Sigmoid colon (tissue), 7 donors: ENCODE measurements around the gene ZFYVE9. TPM values are rescaled to one million over a fixed set of nuclear protein-coding genes. Genes with fewer than 3 reads are reported as not detected.

Experiments used
- DNase-seq: peaks from one replicate; pipeline ENCODE4 v3.0.0-alpha.2; 2019
- H3K27ac ChIP-seq, 4 donors: fragments of 200-600 bp; sonication (generic); one replicate each; pipeline ENCODE4 v1.5.1; 2016 to 2019; ENCODE audit warnings: mild to moderate bottlenecking in 1 of 4
- H3K27me3 ChIP-seq, 3 donors: fragments of 200-600 bp; sonication (generic); one replicate each; pipeline ENCODE4 v1.5.1; 2019; ENCODE audit warnings: mild to moderate bottlenecking in 1 of 3
- H3K36me3 ChIP-seq, 4 donors: fragments of 200-600 bp; sonication (generic); one replicate each; pipeline ENCODE4 v1.5.1; 2016 to 2019
- H3K4me1 ChIP-seq, 4 donors: fragments of 200-600 bp; sonication (generic); one replicate each; pipeline ENCODE4 v1.5.1; 2017 to 2019
- H3K4me3 ChIP-seq, 4 donors: fragments of 200-600 bp; sonication (generic); one replicate each; pipeline ENCODE4 v1.5.1; 2017 to 2019; ENCODE audit warnings: mild to moderate bottlenecking in 2 of 4, moderate library complexity in 1 of 4
- H3K9me3 ChIP-seq, 4 donors: fragments of 200-600 bp in 3 of 4; sonication (generic) in 3 of 4; one replicate each; pipeline versions ENCODE4 v1.5.1 to v1.6.1; 2013 to 2019
- CTCF ChIP-seq, 4 experiments: fragments of 450-650 bp in 3 of 4; fragments of 200-600 bp in 1 of 4; IDR thresholded peaks; one replicate each; pipeline ENCODE4 v1.5.1; 2016 to 2019; ENCODE audit warnings: antibody characterized with exemption in 4 of 4, mild to moderate bottlenecking in 3 of 4, moderate library complexity in 2 of 4
- EP300 ChIP-seq, 4 donors: sonication (generic); formaldehyde crosslinking; IDR thresholded peaks; one replicate each; pipeline ENCODE4 v1.6.1; 2017; ENCODE audit warnings: antibody characterized with exemption in 4 of 4
- POLR2A ChIP-seq, 2 donors: fragments of 450-650 bp; IDR thresholded peaks; one replicate each; pipeline ENCODE4 v1.6.1; 2016; ENCODE audit warnings: antibody characterized with exemption in 2 of 2, mild to moderate bottlenecking in 2 of 2, moderate library complexity in 2 of 2
- POLR2AphosphoS5 ChIP-seq, 4 donors: sonication (generic); formaldehyde crosslinking; IDR thresholded peaks; one replicate each; pipeline ENCODE4 v1.6.1; 2017; ENCODE audit warnings: antibody characterized with exemption in 4 of 4
- WGBS, 2 donors: extraction: QIAGEN DNeasy Blood & Tissue Kit; methylation state at CpG; one replicate each; pipeline ENCODE4 v1.1.7; 2013; 5-methylcytosine and 5-hydroxymethylcytosine counted together
- intact Hi-C: fragments of 100-400 bp; cut with DNase I; formaldehyde crosslinking; loops from one replicate; pipeline ENCODE4 v1.15.1; 2023
- polyA plus RNA-seq, 3 donors: library from polyadenylated mRNA; stranded (reverse); fragments of 200-250 nt; gene quantifications; one replicate each; pipeline ENCODE4 v1.2.3, GENCODE V29; 2013
- total RNA-seq, 4 donors: library from RNA; depleted of rRNA; stranded (reverse); fragments of >200 nt; gene quantifications; one replicate each; pipeline ENCODE4 v1.1.0, GENCODE V29; 2016
- donor health status: healthy with polysubstance abuse.
- donor health status: Bipolar disorder and iron deficiency.
- donor health status: healthy.

The ZFYVE9 gene
- total and polyA plus RNA-seq, 7 donors: 4.7 to 36.3 (median 25.9) TPM

GRCh38 chr1:52359676-52360594 lies 218.0 kb downstream of the ZFYVE9 start:
- TF ChIP-seq EP300 (IDR thresholded peaks at IDR 0.05) (no peak), POLR2AphosphoS5 (IDR thresholded peaks at IDR 0.05) (no peak), POLR2A (IDR thresholded peaks at IDR 0.05) (no peak), CTCF (IDR thresholded peaks at IDR 0.05) (no peak)
- DNase-seq: no peak
- intact Hi-C loops: no loop called here
- H3K4me3 ChIP-seq: no peak overlapping the region
- H3K27me3 ChIP-seq: no peaks in the 10 kb centered on the region
- H3K4me1 ChIP-seq: peaks cover 0 to 9% (median 8%) of the 10 kb centered on the region in 4 donors
- no peak overlapping the region for H3K27ac ChIP-seq
- peaks cover 69 to 80% (median 79%) of the 10 kb centered on the region in 4 donors for H3K36me3 ChIP-seq
- no peaks in the 10 kb centered on the region for H3K9me3 ChIP-seq
- WGBS, 2 donors: 95 to 96% methylated on average over 24 of the region's 24 CpGs

- no peak overlapping the region for H3K4me3 ChIP-seq
- peaks cover 62 to 74% (median 72%) of the 10 kb centered on the region in 4 donors for H3K36me3 ChIP-seq
- no peak for TF ChIP-seq POLR2AphosphoS5 (IDR thresholded peaks at IDR 0.05)
- TF ChIP-seq CTCF (IDR thresholded peaks at IDR 0.05): no peak
- no peak for TF ChIP-seq EP300 (IDR thresholded peaks at IDR 0.05)
- no peak for TF ChIP-seq POLR2A (IDR thresholded peaks at IDR 0.05)
- H3K4me1 ChIP-seq: peaks cover 0 to 13% (median 11%) of the 10 kb centered on the region in 4 donors
- no peak for DNase-seq
- no peaks in the 10 kb centered on the region for H3K9me3 ChIP-seq
- intact Hi-C loops: no loop called here
- H3K27ac ChIP-seq: no peak overlapping the region
- no peaks in the 10 kb centered on the region for H3K27me3 ChIP-seq
- WGBS, 2 donors: 96% methylated on average over 7 of the region's 7 CpGs
Measured at GRCh38 chr1:52360595-52360968, 218.7 kb downstream of the ZFYVE9 start.

GRCh38 chr1:52364235-52364839 lies 222.4 kb downstream of the ZFYVE9 start:
- WGBS, 2 donors: 78 to 84% methylated on average over 5 of the region's 5 CpGs
- H3K27ac ChIP-seq: peak overlapping the region; percentile 93 to 96 (median 94)

More at GRCh38 chr1:52364235-52364839, 222.4 kb downstream of the ZFYVE9 start:
- Histone ChIP-seq H3K9me3 (no peaks in the 10 kb centered on the region), H3K36me3 (peaks cover 25 to 36% (median 35%) of the 10 kb centered on the region in 4 donors), H3K4me1 (peaks cover 0 to 24% (median 21%) of the 10 kb centered on the region in 4 donors), H3K4me3 (no peak overlapping the region), H3K27me3 (no peaks in the 10 kb centered on the region)
- intact Hi-C loops: loop anchor here (1.0 kb wide), 1 partner anchor 9 kb away; no protein-coding TSS in a partner anchor
- no peak for DNase-seq
- no peak for TF ChIP-seq POLR2AphosphoS5 (IDR thresholded peaks at IDR 0.05)
- no peak for TF ChIP-seq EP300 (IDR thresholded peaks at IDR 0.05)
- TF ChIP-seq POLR2A (IDR thresholded peaks at IDR 0.05): no peak
- no peak for TF ChIP-seq CTCF (IDR thresholded peaks at IDR 0.05)
